Measurements from ENCODE around the gene ZCCHC3.

ZCCHC3 gene

DNA sequence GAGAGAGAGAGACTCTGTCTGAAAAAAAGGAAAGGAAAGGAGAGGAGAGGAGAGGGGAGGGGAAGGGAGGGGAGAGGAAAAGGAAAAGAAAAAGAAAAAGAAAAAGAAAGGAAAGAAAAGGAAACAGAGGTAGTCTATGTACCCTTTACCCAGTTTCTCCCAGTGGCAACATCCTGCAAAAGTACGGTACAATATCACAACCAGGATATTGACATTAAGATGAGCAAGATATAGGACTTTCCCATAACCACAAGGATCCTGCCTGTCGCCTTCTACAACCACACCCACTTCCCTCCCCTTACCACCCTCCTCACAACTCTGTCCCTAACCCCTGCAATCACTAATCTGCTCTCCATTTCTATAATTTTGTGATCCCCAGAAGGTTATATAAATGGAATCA lies 10.9 kb upstream of the ZCCHC3 start:
- no peak for DNase-seq

DNA sequence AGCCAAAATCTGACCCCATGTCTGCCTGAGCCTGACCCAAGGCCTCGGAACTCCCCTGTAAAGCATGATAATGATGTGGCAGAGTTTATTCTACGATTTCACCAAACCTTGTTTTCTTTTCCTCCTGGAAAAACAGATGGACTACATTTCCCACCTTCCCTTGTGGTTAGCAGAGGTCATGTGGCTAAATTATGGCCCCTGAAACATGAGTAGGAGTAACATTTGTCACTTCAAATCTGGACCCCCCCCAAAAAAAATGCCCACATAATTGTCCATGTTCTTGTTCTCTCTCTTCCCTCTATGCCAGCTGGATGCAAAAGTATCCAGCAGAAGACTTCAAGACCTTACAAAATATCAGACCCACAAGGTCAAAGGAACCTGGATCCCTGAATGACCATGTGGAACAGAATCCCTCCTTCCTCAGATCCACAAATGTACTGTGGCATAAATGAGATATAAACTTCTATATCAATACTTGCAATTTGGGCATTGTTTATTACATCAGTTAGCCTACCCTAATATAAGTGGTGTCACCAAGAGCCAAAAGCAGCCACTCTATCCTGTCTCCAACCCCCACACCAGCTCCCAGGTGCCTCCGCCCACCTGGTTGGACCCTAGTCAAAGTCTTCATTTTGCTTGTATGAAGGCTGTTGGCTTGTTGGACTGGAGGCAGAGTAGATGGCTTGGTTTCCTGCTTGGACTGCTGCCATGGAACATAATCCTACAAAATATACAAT lies 8.2 kb upstream of the ZCCHC3 start:
- no peak for DNase-seq

DNA sequence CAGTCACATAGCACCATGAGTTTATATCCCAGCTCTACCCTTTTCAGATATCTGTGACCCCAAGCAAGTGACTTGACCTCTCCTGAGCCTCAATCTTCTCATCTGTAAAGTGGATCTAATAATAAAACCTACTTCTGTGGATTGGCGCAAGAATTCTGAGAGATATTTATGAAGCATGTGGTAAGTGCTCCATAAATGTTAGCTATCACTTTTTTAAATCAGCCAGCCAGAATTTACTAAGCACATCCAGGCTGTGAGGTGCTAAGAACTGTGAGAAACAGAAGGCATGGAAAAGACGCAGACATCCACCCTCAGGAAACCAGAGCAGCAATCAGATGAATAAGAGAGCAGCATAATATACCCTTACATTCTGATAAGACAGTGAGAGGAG lies 7.7 kb upstream of the ZCCHC3 start:
- no peak for DNase-seq

DNA sequence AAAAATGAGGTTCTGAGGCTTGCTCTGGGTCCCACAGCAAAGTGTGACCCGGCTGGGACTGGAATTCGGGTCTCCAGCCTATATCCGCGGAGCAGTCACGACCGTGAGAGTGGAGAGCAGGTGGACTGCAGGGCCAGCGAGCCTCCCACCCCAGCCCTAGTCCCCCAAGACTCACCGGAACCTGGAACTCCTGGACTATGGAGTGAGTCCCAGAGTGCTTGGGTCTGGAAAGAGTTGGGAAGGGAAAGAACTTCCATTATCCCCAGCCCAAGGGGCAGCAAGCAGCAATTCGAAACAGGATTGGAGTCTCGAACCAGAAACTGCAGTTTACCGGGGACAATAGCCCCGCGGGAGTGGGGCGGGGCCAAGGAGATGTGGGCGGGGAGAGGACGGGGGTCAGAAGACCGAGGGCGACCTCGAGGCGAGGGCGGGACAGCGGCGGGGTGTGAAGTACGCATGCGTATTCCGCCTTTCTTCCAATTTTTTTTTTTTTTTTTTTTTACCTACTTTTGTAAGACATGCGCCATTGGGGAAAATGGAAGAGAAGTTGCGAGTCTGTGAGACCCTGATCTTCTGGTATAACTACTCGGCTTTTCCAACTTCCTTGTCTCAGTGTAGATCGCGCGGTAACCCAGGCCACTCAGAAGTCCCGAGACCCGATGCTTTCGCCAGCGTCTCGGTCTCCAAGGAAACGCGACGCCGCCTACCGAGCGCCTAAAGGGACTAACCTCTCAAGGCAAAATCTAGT lies 7.1 kb upstream of the ZCCHC3 start, which contains the start of gene C20orf96:
Gene C20orf96 (minus strand): TSS at position 667 of the 748 bp plus-strand sequence. CDS start 140 bp downstream, at position 527.
- peak; percentile 96 for DNase-seq

DNA sequence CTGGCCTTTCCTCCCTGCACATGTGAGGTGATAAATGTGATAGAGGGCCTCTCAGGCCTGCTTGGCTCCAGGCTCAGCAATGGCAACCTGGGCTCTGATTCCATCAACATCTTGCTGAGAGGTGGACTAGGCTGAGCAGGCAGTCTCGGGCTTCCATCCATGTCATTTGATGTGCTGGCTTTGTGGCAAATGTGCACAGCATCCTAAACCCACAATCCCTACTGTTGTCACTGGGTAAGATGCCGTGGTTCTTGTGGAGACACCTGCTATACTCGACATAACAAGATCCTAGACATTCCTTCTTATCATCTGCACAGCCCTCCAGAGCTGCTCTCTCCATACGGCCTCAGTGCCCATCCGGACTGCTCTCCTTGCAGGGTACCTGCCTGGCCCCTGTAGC lies 2.8 kb upstream of the ZCCHC3 start:
- no peak for DNase-seq

DNA sequence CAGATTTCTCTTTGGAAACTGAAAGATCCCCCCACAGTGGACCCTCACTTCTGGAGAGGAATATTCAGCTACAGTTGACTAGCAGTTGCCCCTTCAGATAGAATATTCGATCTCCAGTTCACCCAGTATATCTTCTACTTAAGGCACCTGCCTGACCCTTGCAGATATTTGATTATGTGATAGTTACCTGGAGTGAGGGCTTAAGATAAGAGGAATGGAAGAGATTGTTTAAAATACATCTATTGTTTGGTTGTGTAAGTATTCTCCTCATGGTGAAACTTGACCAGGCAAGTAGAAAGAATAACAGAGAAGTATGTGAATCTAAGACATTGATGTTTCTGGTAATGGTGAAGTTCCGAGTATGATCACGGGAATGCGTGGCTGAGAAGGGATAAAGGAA lies 1.6 kb upstream of the ZCCHC3 start:
- DNase-seq = no peak

DNA sequence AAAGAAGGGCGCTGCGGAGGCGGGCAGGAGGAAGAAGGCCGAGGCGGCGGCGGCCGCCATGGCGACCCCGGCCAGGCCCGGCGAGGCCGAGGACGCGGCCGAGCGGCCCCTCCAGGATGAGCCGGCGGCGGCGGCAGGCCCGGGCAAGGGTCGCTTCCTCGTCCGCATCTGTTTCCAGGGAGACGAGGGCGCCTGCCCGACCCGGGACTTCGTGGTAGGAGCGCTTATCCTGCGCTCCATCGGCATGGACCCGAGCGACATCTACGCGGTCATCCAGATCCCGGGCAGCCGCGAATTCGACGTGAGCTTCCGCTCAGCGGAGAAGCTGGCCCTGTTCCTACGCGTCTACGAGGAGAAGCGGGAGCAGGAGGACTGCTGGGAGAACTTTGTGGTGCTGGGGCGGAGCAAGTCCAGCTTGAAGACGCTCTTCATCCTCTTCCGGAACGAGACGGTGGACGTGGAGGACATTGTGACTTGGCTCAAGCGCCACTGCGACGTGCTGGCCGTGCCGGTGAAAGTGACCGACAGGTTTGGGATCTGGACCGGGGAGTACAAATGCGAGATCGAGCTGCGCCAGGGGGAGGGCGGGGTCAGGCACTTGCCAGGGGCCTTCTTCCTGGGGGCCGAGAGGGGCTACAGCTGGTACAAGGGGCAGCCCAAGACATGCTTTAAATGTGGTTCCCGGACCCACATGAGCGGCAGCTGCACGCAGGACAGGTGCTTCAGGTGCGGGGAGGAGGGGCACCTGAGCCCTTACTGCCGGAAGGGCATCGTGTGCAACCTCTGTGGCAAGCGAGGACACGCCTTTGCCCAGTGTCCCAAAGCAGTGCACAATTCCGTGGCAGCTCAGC lies 780 bp downstream of the ZCCHC3 start:
- DNase-seq = peak; percentile 92

DNA sequence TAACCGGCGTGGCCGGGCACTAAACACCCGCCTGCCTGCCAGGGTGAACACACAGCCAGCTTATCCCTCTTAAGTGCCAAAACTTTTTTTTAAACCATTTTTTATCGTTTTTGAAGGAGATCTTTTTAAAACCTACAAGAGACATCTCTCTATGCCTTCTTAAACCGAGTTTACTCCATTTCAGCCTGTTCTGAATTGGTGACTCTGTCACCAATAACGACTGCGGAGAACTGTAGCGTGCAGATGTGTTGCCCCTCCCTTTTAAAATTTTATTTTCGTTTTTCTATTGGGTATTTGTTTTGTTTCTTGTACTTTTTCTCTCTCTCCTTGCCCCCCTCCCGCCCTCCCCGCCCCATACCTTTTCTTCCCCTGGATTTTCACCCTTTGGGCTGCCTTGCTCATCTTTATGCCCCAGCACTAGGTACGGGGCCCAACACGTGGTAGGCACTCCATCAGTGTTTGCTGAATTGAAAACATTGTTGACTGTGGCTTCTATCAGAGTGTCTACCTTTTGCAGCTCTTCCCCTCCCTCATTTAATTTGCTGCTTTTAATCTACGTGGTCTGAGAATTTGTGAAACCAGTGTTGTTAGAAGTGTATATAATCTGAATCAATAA lies 1.5 kb downstream of the ZCCHC3 start:
- DNase-seq = no peak

DNA sequence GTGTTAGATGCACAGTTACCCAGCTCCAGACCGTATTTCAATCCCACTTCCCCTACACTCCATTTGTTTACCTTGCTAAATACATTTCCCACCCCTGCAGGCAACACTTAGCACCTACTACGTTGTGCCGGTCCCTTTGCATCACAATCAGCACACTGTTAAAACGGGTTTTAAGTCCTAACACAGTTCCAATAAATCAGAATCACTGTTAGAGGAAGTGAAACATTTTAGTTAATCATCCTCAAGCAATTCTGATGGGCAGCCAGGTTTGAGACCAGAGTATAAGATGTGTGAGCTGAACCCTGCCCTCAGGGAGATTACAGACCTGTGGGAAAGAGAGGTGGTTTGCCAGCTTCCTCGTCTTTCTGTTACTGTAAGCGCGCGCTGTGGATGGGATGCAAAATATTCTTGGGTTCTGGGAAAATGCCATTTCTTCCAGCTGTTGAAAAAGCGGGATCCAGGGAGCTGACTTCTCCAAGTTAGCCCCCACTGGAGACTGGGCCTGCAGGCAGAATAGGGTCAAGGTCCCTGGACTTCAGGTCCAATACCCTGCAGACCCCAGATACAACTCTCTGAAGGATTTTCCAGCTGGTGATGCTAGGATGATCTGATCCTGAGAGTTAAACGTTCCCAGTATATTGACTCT lies 3.1 kb downstream of the ZCCHC3 start:
- no peak for DNase-seq

DNA sequence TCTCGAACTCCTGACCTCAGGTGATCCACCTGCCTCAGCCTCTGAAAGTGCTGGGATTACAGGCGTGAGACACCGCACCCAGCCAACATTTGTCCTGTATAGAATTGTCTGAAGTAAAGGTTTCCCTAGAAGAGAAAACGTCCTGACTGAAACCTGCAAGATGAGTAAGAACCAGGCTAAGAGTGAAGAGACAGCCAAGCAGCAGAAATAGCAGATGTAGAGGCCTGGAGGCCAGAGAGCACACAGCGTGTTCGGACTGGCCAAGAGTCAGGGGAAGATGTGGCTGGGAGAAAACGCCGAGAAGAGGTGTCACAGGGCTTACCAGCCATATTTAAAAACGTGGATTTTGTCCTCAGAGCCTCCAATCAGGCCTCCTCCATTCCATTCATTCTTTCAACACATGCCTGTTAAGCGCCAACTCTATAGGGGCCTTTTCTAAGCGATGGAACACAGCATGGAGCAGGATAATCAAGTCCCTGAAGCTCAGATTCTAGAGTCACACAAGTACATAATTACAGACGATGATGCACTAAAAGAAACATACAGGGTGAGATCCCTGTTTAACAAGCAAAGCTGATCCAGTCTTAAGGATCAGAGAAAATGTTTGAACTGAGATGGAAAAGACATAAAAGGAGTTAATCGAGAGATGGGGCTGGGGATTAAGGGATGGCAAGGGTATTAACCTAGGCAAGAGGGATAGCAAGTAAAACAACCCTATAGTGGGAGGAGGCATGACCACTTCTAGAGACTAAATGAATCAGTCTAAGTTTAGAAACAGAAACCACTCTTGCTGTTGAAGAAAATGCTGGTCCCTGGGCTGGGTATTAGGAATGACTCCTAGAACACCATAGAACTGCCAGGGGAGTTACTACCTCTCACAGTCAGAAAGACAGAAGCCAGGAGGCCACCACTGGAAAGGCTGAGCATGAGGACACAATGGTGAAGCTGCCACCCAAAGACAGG lies 4.8 kb downstream of the ZCCHC3 start:
- no peak for DNase-seq

DNA sequence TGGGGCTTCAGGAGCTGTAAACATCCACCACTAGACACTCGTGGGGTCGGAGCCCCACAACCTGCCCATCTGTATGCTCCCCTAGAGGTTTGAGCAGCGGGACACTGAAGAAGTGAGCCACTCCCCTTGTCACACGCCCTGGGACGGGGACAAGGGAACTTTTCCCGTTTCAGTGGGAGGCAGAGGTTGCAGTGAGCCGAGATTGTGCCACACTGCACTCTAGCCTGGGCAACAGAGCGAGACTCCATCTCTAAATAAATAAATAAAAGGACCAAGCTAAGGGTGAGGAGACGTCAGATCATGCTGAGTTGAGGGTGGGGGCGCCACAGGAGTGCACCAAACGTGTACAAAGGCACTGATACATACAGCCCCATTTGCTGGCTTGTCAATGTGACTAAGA lies 8.4 kb downstream of the ZCCHC3 start:
- no peak for DNase-seq

DNA sequence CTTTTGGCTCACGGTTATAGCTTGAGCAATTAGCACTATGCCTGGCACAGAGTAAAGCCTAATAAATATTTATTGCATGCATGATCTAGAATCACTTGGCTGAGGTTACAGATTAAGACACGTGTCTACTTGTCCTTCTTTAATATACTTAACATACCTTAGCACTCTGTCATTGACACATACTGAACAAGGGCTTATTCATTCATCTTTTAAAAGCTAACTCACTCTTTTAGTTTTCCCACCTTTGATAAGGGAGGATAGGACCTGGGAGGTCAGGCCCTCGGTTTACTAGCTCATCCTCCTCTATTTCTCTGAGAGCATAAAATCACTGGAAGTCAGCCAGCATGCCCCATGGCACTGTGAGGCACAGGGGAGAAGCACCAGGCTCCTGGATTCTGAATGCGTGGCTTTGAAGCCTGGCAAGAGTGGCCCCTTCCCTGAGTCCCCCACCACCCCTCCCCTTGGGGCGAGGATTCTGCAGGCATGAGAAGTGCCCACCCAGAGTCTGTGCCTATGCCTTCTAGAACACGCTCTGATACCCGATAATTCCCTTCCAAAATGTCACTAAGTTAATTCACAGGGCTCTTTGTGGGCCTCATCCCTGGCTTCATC lies 11.2 kb downstream of the ZCCHC3 start:
- no peak for DNase-seq

DNA sequence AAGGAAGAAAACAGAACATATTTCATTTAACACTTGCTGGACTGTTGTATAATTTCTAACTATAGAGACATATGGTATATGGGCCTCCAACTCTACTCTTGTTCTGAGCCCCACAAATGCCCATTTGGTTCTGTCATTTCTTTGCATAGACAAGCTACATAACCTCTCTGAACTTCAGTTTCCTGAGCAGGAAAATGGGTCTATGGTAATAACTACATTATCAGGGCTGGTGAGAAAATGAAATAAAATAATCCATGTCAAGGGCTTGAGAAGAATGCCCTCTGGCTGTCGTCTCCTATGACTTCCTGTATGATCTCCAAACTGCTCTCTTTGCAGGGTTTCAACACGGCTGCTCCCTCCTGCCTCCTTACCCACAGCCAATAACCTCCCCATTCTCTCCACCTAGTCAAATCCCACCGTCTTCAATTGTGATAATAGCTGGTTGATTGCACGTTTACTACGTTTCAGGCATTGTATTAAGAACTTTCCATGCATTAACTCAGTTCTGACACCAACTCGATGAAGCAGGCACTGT lies 12.0 kb downstream of the ZCCHC3 start:
- DNase-seq = no peak

DNA sequence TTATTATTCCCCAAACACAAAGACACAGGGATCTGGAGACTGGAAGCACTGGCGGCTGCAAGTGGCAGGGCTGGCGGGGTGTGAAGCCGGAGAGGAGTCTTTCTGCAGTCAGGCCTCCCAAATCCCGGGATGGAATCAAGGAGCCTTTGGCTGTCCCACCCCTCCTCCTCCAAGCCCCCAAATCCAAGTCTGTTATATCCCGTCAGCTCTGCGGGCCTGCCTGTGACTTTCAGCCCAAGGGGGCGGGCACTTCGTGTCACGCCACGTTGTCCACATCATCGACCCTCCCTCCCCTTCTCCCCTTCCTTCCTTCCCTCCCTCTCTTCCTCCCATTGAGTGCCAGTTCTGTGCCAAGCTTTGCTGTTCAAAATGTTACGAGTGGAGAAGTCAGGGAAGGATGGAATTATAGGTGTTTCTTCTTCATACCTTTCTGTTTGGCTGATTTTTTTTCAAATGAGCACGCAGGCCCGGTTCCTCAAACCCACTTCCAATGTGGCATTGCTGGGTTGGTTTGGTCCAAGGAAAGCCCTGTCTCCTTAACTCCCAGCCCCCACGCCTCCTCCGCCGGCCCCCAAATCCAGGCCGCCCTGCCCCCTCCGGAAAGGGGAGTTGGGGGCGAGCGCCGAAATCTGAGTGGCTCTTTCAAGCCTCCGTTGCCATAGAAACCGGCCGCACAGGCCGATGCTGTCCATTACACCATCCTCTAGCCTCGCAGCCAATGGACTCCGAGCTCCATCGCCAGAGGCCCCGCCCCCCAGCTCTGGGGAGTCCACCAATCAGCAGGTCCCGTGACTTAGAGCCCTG lies 12.7 kb downstream of the ZCCHC3 start:
- peak; percentile 28 for DNase-seq

DNA sequence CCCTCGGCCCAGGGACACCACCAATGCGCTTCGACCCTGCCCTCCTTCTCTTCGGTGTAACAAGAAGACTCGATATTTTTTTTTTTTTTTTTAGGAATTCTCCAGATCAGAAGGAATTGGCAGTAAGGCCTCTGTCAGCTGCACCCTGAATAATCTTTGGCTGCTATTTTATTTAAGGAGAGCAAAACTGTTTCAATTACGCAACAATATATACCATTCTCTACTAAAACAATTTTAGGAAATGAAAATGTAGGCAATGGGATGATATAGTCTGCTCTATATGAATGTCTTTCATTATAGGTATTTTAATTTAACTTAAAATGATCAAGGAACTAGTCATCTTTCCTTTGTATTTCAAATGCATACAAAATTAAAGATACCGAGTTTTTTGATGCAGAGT lies 13.3 kb downstream of the ZCCHC3 start:
- DNase-seq = no peak

DNA sequence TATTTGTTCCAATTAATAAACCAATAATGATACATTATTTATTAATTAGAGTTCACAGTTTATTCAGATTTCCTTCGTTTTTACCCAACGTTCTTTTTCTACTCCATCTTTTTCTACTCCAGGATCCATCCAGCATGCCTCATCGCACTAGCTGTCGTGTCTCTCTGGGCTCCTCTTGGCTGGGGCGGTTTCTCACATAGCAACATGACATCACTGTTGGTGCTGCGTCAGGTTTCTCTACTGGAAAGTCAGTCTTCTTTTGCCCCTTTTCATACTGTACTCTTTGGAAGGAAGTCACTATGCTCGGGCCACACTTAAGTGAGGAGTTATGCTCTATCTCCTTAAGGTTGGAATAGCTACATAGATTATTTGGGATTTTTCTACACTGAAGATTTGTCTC lies 14.2 kb downstream of the ZCCHC3 start:
- no peak for DNase-seq

DNA sequence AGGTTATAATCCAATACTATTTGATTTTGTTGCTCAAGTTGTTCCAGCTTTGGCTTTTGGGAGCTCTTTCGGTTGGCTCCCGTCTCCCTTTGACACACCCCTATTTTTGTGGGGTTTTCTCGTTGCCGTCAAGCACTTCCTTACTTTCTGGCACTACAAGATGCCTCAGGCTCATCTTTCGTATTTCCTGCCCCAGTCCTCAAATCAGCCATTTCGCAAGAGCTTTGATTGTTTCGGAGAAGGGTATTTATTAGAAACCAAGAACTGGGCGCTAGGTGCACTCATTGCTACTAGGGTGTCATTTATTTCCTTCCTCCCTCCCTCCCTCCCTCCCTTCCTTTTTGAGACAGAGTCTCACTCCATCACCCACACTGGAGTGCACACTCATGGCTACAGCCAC lies 14.7 kb downstream of the ZCCHC3 start:
- DNase-seq = no peak

DNA sequence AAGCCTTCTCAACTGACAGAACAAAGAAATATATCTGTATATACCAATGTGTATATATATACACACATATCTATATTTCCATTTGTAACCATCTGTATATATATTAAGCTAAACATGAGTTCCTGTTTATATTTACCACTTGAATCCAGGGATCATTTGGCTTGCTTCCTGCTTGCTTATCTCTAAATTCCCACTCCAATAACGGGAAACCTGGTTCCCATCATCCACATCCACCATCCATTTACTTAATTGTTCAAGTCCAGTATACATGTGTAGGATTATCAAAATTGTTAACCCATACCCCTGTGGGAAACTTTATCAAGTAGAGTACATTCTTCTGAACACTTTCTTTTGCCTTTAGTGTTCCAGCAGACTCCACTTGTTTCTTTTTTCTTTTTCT lies 15.5 kb downstream of the ZCCHC3 start:
- no peak for DNase-seq

DNA sequence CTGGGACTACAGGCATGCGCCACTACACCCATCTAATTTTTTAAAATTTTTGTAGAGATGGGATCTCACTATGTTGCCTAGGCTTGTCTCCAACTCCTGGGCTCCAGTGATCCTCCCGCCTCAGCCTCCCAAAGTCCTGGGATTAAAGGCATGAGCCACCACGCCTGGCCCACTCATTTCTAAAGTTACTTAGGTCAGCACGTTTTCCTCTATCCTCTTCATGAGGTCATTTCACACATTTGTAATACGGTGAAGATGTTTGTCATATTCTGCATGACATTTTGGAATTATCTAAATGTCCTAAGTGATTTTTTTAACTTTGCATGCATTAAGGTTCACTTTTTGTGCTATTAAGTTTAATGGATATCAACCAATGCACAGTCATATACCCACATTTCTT lies 16.0 kb downstream of the ZCCHC3 start:
- no peak for DNase-seq

DNA sequence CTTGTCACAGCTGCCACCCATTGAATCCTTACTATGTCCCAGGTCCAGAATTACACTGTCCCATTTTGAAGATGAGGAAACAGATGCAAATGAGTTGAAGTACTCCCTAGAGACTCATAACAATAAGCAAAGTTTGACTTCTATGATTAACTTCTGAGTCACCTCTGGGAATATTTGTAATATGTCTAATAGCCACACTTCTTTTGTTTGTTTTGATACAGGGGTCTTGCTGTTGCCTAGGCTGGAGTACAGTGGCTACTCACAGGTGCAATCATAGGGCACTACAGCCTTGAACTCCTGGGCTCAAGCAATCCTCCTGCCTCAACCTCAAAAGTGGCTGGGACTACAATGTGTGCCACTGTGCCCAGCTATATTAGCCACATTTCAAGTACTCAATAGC lies 16.6 kb downstream of the ZCCHC3 start:
- DNase-seq = no peak

All from RPMI8226 (cell line).